NCI-H1417 treated with DMSO at 0.1 percent for 48 hours (cell line): Measurements from ENCODE around the gene TLR7.

Experiments used
- DNase-seq: peaks from one replicate; lab custom pipeline; 2025; lab: John Stamatoyannopoulos, UW

The TLR7 gene

DNA sequence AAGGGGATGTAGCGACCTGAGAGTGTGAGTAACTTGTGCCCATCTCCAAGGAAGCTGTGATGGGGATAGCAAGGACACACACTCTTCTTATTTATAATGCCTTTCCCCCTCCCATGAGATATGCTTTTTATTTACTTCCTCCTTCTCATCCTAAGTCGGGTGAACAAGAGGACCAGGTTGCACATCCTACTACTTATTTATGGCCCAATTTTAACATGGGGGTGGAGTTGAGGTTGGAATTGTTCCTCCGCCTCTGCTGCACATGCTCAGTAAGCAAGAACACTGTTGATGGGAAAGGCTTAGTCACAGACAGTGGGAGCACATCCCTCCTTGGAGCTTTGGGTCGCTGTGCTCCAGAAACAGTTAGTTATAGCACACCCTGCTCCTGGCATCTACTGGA lies 24.3 kb downstream of the TLR7 start:
- no peak for DNase-seq

GRCh38 chrX:12891915-12892506 lies 25.1 kb downstream of the TLR7 start:
- no peak for DNase-seq

- no peak for DNase-seq
These were observed 25.8 kb downstream of the TLR7 start for GRCh38 chrX:12892716-12893115.

DNA sequence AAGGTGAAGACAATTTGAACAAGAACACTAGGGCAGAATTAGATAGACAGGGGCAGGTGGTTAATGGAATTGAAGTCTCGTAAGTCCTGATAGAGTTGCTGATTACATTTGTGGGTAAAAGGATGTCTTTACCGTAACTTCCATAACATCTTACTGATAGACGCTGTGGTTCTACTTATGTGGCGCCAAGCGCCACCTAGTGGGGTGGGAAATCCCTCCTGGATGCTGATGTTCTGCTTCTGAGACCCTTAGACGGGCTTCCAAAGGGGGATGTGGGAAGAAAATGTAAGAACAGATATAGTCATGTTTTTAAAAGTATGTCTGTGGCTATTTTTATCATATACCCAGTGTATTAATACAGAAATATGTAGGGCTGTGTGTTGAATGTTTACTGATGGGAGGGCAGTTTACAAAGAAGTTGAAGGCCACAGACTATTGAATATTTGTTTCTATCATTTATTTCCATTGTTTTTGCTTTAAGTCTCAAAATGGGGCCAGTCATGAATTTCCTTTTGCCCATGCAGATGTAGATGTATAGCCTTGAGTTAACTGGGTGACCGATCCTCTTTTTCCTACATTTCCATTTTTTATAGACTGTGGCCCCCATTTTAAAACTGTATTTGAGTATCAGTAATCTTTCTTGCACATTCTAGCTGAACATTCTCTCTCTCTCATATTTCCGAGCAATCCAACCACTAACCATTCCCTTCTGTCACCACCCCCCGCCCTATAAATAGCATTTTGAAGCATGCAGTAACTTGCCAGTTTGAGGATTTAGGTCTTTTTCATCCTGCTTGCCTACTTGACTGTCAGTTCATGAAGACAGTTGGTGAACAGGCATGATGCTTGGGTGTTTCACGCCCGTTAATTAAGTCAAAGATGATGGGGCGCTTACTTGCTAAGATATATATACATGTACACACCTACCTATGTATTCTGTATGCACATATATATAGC lies 27.5 kb downstream of the TLR7 start:
- no peak for DNase-seq

- DNase-seq: no peak
These were observed 29.0 kb downstream of the TLR7 start for GRCh38 chrX:12895866-12896265.

GRCh38 chrX:12896935-12897334 lies 30.1 kb downstream of the TLR7 start:
- no peak for DNase-seq

- no peak for DNase-seq
These were observed 31.2 kb downstream of the TLR7 start for GRCh38 chrX:12898073-12898472.

DNA sequence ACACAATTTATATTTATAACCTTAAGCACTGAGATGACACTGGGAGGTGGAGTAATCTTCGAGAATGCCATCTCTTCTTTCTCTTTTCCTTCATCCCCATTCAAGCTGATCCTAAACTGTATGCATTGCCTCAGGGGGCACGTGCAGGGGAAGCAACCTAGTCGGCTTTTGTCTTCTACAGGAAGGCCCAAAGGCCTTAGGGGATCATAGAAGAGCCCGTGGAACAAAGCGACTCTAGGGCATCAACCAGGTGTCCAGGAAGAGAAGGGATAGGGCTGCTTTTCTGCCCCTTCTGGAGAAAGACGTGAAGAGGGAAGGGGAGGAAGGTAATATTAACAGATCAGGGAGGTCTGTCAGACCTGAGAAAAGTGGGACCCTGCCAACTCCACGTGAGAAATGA lies 32.6 kb downstream of the TLR7 start:
- no peak for DNase-seq

- peak; percentile 28 for DNase-seq
These were observed 34.6 kb downstream of the TLR7 start for GRCh38 chrX:12901486-12901885.

DNA sequence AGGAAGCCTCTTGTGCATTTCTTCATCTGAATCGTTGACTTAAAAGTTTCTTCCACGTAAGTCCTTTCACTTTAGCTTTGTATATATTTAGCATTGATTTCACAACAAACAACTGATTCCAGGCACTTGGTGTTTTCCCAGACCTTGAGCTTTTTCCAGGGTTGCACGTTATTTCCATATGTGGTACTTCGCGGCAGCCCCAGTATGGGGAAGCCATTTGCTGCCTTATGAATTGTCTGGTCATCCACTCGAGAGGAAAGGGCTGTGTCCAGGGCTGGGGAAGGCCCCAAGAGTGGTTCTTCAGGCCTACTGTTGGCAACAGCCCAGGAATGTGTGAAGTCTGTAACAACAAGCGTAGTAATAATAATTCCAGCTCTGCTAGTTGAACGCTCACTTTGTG lies 36.8 kb downstream of the TLR7 start:
- DNase-seq: no peak

DNA sequence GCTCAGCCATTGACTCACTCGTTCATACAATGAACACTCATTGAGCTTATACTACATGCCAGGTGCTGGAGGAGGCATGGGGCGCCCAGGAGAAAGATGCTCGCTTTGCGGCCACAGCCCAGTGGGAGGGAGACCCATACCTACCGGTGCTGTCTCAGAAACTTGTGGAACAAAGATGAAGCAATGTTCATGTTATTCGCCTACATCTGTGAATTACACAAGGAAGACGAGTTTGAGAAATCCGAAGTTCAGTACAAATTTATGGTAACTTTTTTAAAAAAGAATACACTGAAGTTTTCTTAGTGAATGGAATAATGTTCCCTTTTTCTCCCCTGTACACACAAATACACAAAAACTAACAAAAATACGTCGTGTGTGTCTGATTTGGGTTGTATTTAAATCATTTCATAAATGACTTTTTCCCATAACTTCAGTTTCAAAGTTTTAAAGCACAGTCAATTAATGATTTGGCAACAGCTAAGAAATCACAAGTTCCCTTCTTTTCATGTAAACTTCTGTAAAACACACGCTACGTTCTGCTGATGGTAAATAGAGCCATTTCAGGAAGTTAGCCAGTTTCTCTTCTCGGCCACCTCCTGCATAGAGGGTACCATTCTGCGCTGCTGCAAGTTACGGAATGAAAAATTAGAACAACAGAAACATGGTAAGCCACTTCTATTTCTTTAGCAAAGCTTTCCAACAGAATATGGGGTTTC lies 39.3 kb downstream of the TLR7 start, which contains the start of gene TLR8:
TSS of gene TLR8 (plus strand) at position 575 of the 716 bp plus-strand sequence. CDS start at position 662, 87 bp downstream.
- no peak for DNase-seq

GRCh38 chrX:12910423-12911121 lies 43.7 kb downstream of the TLR7 start:
- DNase-seq: no peak

- no peak for DNase-seq
These were observed 44.2 kb downstream of the TLR7 start for GRCh38 chrX:12911122-12911470.

GRCh38 chrX:12912791-12913482 lies 46.1 kb downstream of the TLR7 start:
- no peak for DNase-seq

- DNase-seq: no peak
These were observed 50.9 kb downstream of the TLR7 start for GRCh38 chrX:12917753-12918152.

GRCh38 chrX:12919051-12919450 lies 52.2 kb downstream of the TLR7 start:
- no peak for DNase-seq

- no peak for DNase-seq
These were observed 52.7 kb downstream of the TLR7 start for GRCh38 chrX:12919620-12920019.

DNA sequence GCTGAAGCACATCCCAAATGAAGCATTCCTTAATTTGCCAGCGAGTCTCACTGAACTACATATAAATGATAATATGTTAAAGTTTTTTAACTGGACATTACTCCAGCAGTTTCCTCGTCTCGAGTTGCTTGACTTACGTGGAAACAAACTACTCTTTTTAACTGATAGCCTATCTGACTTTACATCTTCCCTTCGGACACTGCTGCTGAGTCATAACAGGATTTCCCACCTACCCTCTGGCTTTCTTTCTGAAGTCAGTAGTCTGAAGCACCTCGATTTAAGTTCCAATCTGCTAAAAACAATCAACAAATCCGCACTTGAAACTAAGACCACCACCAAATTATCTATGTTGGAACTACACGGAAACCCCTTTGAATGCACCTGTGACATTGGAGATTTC lies 54.1 kb downstream of the TLR7 start:
- DNase-seq: no peak

DNA sequence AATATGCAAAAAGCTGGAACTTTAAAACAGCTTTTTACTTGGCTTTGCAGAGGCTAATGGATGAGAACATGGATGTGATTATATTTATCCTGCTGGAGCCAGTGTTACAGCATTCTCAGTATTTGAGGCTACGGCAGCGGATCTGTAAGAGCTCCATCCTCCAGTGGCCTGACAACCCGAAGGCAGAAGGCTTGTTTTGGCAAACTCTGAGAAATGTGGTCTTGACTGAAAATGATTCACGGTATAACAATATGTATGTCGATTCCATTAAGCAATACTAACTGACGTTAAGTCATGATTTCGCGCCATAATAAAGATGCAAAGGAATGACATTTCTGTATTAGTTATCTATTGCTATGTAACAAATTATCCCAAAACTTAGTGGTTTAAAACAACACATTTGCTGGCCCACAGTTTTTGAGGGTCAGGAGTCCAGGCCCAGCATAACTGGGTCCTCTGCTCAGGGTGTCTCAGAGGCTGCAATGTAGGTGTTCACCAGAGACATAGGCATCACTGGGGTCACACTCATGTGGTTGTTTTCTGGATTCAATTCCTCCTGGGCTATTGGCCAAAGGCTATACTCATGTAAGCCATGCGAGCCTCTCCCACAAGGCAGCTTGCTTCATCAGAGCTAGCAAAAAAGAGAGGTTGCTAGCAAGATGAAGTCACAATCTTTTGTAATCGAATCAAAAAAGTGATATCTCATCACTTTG lies 55.2 kb downstream of the TLR7 start:
- DNase-seq: no peak

- DNase-seq: no peak
These were observed 55.7 kb downstream of the TLR7 start for GRCh38 chrX:12922599-12922919.

- DNase-seq: no peak
These were observed 62.8 kb downstream of the TLR7 start for GRCh38 chrX:12929701-12930100.
